Stimulated activated CD8-positive, alpha-beta memory T cell treated with anti-CD3 and anti-CD28 coated beads, Interleukin-12 subunit alpha, Interleukin-12 subunit beta, amount 100 ng/mL, for 1 hour (primary cell): ENCODE results near the gene GPC1.

Source experiments
- DNase-seq: peaks from one replicate; pipeline ENCODE4 v3.0.0-alpha.2; 2020; ENCODE audit warnings: low read depth

GPC1 gene

GRCh38 chr2:240500561-240501423 is 65.3 kb downstream of the GPC1 start:
- no peak for DNase-seq

GRCh38 chr2:240501531-240501991 is 66.1 kb downstream of the GPC1 start:
- DNase-seq: no peak

GRCh38 chr2:240502059-240502429 is 66.6 kb downstream of the GPC1 start:
- no peak for DNase-seq

GRCh38 chr2:240502430-240503121 is 67.1 kb downstream of the GPC1 start:
- no peak for DNase-seq

- DNase-seq: no peak
These were observed 67.9 kb downstream of the GPC1 start for GRCh38 chr2:240503375-240503774.

- no peak for DNase-seq
These were observed 68.4 kb downstream of the GPC1 start for GRCh38 chr2:240503848-240504247.

- no peak for DNase-seq
These were observed 70.4 kb downstream of the GPC1 start for GRCh38 chr2:240505910-240506309.

- no peak for DNase-seq
These were observed 71.1 kb downstream of the GPC1 start for GRCh38 chr2:240506406-240507059.

- DNase-seq: no peak
These were observed 71.8 kb downstream of the GPC1 start for GRCh38 chr2:240507060-240507777.

GRCh38 chr2:240507778-240508251 is 72.4 kb downstream of the GPC1 start:
- no peak for DNase-seq

- no peak for DNase-seq
These were observed 73.5 kb downstream of the GPC1 start for GRCh38 chr2:240508832-240509545.

GRCh38 chr2:240509667-240510512 is 74.4 kb downstream of the GPC1 start:
- DNase-seq: no peak

- no peak for DNase-seq
These were observed 75.2 kb downstream of the GPC1 start for GRCh38 chr2:240510513-240511210.

- no peak for DNase-seq
These were observed 76.1 kb downstream of the GPC1 start for GRCh38 chr2:240511351-240512108.

- no peak for DNase-seq
These were observed 76.6 kb downstream of the GPC1 start for GRCh38 chr2:240512109-240512485.

- DNase-seq: no peak
These were observed 77.4 kb downstream of the GPC1 start for GRCh38 chr2:240512666-240513535.

GRCh38 chr2:240513549-240514287 is 78.3 kb downstream of the GPC1 start:
- DNase-seq: peak; percentile 70
